HG02763 (cell line): ENCODE measurements around the gene TMEM245.
"Not testable (repeated sequence)": the region's sequence is repeated elsewhere in the genome, so short reads cannot be mapped to it uniquely, and the experiment has no call there.

ENCODE experiments used
- ATAC-seq: cut with Tn5 transposase; IDR thresholded peaks from one replicate; pipeline ENCODE4 v1.9.1; 2021; ENCODE audit warnings: mild to moderate bottlenecking, moderate library complexity; ENCODE audit not compliant: unreplicated experiment

Gene TMEM245

DNA sequence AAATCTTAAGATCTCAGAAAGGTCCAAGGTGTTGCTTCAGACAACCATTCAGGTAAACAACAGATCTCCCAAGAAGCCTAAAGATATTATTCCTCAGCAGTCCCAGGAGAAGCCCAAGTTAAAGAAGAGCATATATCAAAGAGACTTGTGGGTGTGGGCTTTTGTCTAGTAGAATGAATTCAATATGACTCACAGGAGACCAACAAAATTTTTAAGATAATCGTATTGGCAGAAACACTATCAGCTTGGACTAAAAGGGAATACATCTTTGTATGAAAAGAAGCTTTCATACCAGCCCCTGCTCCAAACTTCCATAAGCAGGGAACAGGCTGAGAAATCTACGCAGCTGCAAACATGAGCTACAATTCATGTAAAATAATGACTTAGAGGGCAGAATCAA, 116.6 kb downstream of the TMEM245 start:
- no peak for ATAC-seq

DNA sequence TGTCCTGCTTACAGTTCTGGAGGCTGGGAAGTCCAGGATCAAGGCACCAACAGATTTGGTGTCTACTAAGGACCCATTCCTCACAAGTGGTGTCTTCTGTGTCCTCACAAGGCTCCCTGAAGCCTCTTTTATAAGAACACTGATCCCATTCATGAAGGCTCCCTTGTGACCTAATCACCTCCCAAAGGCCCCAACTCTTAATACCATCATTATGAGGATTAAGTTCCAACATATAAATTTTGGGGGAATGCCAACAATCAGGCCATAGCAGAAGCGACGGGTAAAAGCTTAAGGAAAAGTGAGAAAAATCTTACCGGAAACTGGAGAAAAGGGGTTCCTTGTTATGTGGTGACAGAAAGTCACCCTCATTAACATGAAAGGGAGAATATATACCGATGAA, 117.6 kb downstream of the TMEM245 start:
- no peak for ATAC-seq

DNA sequence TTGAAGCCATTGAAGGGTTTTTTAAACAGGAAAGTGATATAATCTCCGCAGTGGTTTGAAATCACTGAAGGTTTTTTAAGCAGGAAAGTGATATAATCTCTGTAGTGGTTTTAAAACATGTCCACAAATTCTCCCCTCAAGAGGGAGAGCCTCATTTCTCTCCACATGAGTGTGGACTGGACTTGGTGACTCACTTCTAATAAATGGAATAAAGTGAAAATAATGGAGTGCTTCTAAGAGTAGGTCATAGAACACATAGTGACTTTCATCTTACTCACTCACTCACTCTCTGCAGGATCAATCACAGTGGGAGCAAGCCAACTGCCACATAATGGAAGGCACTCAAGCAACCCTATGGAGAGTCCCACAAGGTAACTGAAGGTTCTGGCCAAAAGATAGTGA, 118.5 kb downstream of the TMEM245 start:
- no peak for ATAC-seq

DNA sequence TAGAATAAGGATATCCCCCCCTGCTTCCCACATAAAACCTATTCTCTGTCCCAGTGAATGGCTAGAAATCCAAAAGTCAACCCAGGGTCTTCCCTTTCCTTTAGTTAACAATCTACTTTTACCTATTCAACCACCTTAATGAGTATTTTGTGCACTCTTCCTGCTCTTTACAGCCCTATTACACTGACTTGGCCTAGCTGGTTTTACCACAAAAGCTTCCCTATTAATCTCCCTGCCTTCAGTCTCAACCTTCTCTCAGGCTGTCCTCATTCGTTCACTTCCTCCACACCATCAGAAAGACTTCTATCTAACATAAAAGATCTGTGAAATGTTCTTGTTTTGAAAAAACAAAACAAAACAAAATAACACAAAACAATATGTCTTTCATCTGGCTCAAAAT, 122.6 kb downstream of the TMEM245 start:
- ATAC-seq: no peak

DNA sequence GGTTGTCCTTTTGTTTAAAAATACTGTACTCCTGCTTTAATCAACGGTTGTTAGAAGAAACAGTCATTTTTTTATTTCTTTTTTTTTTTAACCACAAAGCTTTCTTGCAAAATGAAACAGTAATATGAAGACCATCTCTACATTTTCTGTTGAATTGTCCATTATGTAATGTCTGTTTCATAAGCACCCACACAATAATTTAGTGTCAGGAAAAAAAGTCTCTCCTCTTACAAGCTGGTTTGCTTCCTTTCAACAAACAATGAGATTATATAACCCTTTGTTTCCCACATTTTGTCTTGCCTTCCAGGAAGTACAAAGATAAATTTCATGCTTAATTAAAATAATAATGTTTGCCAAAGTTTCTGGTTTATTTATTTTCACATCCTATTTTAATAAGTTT, 123.1 kb downstream of the TMEM245 start:
- ATAC-seq: no peak

DNA sequence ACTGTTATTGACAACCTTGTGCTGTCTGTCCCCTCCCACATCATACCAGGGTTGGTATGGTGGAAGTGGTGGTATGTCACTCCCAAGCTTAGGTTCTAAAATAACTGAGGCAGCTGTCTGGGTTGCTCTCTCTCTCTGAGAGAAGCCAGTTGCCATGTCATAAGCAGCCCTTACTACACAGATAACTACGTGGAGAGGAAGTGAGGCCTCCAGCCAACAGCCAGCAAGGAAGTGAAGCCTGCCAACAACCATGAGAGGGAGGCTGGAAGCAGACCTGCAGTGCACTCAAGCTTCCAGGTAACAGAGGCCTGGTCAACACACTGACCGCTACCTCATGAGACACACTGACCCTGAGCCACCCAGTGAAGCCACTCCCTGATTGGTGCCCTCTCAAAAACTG, 125.1 kb downstream of the TMEM245 start:
- peak; percentile 77 for ATAC-seq

DNA sequence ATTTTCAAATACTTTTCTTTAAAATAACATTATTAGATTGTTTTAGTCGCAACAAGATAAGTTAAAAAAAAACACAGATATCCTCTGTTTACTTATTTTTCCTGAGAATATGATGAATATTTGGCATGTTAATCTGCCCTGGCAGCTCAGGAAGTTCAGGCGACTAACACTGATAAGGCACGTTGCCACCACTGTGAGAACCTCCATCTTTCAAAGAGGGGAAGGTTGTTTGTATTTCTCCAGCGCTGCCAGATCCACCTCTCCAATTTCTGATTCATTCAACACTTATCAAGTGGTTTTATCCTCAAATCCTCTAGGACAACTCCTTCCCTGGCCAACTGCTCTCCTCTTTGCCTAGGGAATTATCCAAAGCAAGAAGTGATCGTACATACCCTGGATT, 128.3 kb downstream of the TMEM245 start:
- ATAC-seq: no peak

DNA sequence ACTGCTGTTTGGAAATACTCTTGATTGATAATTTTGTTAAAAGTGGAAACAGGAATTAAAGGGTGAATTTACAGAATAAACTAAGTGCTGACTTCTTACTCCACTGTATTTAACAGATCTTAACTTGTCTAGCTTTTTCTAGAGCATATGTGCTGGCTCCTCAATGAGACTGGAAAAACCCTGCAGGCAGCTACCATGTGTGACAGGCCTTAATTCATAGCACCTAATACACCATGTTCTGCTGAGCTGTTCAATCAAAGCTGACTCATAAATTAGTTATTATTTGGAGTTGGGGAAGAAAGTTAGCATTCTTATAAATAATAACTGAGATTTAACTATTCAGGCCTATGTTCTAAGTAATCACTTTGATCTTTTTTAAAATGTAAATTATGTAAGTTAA, 135.9 kb downstream of the TMEM245 start:
- ATAC-seq: no peak

DNA sequence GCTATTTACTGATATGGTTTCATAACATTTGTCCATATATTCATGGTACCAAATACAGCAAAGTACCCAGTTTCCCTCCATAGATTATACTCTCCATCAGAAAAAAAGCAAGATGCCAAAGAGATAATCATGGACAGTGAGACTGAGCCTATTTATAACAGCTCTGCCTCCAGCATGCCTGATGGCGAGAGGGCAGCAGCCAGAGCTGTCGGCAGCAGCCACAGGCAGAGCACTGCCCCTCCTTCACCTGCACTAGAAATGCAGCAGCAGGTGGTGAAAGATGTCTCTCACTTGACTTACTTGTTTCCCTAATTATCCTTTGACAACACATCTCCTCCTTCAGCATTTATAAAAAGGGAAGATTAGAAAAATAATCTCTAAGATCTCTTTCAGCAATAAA, 138.9 kb downstream of the TMEM245 start:
- ATAC-seq: no peak

DNA sequence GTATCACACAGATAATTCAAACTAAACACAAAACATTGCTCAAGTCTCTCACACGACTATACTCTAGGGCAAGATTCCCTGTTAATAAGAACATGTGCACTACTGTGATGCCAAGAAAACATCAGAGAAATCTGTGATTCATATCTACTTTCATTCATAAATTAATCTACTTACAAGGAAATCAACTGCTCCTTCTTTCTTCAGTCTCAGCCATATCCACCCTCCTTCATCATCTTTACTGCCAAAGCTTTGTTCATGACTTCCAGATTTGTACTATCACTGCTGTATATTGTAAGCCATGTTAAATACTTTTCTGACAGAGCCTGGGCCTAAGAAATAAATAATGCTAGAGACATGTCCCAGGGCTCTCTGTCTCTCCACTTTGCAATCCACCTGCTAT, 141.5 kb downstream of the TMEM245 start:
- ATAC-seq: no peak

DNA sequence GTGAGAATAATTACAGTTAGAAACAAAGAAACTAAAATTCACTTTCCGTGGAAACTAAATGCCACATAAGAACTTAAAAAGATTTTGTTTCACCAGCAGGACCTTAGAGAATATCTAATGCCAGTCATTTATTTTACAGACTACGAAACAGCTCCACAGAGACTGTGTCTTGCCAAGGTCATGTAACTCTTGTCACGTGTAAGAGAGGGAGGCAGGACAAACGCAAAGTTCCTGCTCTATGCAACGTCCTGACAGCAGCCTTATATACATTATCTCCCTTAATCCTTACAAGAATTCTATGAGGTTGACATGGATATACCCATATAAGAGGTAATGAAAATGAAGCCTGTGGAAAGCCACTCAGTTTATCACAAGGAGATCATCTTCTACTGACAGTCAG, 145.9 kb downstream of the TMEM245 start:
- ATAC-seq: no peak

DNA sequence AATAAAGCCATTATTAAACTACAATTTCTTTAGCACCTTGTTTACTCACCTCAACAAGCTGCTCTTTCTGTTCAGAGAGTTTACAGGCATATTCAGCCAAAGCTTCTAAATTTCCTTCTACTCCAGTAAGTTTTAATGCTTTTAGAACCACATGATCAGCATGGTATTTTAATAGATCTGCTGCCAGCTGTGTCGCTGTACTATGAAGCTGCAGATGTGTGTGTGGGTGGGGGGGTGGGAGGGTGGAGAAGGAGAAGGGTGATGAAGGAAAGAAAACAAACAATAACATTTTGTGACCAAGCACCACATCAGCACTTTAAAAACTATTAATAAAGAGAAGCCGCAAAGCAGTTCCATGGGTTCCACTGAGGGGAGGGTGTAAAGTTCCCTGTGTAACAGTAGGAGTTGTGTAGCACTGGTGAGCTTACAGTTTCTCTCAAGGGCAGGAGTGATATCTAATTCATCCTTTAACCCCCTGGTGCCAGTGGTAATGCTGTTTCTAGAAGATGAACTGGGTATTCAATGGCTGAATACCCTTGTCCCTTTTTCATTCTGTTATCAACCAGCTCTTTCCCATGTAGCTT, 147.0 kb downstream of the TMEM245 start:
- ATAC-seq: no peak

DNA sequence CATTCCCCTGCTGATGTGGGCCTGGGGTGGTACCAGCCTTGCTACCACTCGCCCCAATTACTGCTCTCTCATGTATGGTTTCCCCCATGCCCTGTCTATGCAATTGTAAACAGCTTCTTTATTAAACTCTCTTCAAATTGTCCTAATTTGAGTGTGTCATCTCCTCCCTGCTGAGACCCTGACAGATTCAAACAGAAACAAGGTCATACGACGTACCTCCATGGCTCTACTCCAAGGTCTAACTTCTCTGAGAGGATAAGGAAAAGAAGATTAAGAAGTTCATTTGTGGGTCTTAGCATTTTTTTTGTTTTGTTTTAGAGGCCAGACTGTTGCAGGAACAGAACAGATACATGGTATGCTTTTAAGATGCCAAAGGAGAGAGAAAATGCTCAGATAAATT, 147.6 kb downstream of the TMEM245 start:
- ATAC-seq: no peak

DNA sequence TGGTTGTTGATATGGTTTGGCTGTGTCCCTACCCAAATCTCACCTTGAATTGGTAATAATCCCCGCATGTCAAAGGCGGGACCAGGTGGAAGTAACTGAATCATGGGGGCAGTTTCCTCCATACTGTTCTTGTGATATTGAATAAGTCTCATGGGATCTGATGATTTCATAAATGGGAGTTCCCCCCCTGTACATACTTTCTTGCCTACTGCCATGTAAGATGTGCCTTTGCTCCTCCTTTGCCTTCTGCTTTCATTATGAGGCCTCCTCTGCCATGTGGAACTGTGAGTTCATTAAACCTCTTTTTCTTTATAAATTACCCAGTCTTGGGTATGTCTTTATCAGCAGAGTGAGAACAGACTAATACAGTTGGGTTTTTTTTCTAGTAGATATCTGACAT, 148.4 kb downstream of the TMEM245 start:
- ATAC-seq: not testable (repeated sequence)

DNA sequence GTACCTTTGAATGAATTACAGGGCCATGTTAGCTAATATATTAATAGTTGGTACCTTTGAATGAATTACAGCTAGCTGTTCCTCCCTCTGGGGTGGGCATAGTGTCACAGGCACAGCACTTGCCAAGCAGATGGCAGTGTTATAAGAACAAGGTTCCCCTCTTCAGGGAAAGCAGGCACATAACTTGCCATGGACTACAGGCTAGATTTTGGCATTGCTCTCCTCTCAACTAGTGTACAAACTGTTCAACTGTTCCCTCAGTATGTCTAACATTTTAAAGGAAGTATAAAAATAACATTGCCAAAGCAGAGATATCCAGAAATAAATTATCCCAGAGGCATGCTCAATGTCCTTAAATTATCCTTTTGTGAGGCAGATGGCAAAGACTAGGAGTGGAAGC, 151.8 kb downstream of the TMEM245 start:
- ATAC-seq: no peak
